HUES64 (cell line): ENCODE data around the gene FOXP1.

Experiments
- H3K27ac ChIP-seq: 2 replicates; pipeline ENCODE4 v1.7.0; 2013; ENCODE audit warnings: low read depth, low read length, inconsistent platforms
- H3K27me3 ChIP-seq: 2 replicates; pipeline ENCODE4 v1.6.1; 2013; ENCODE audit warnings: mild to moderate bottlenecking, low read length; ENCODE audit not compliant: insufficient read depth
- H3K36me3 ChIP-seq: 2 replicates; pipeline ENCODE4 v1.6.1; 2013; ENCODE audit warnings: mild to moderate bottlenecking, low read length; ENCODE audit not compliant: insufficient read depth
- H3K4me1 ChIP-seq: 2 replicates; pipeline ENCODE4 v1.6.1; 2013; ENCODE audit warnings: mild to moderate bottlenecking, low read length, moderate library complexity; ENCODE audit not compliant: insufficient read depth
- H3K4me3 ChIP-seq: 2 replicates; pipeline ENCODE4 v1.5.1; 2013; ENCODE audit warnings: mild to moderate bottlenecking, low read length, moderate library complexity
- H3K9ac ChIP-seq: 2 replicates; pipeline ENCODE4 v1.6.1; 2013; ENCODE audit warnings: mild to moderate bottlenecking, low read depth, low read length
- H3K9me3 ChIP-seq: 2 replicates; pipeline ENCODE4 v1.6.1; 2013; ENCODE audit warnings: low read depth, low read length; ENCODE audit not compliant: insufficient read depth
- whole genome bisulfite sequencing: fragments of 150-250, 120-280 bp; methylation state at CpG from one replicate; pipeline ENCODE4 v1.1.7; 2013; ENCODE audit warnings: missing lambda C conversion rate; 5-methylcytosine and 5-hydroxymethylcytosine counted together

Gene FOXP1

GRCh38 chr3:71042759-71043158 lies 540.8 kb downstream of the FOXP1 start:
- Histone ChIP-seq H3K27me3 (no peaks in the 10 kb centered on the region), H3K4me1 (peaks cover 23% of the 10 kb centered on the region), H3K4me3 (no peak overlapping the region), H3K36me3 (peaks cover 33% of the 10 kb centered on the region), H3K27ac (no peak overlapping the region), H3K9ac (no peak overlapping the region), H3K9me3 (no peaks in the 10 kb centered on the region)
- WGBS: 86% methylated on average over 7 of the region's 9 CpGs

DNA sequence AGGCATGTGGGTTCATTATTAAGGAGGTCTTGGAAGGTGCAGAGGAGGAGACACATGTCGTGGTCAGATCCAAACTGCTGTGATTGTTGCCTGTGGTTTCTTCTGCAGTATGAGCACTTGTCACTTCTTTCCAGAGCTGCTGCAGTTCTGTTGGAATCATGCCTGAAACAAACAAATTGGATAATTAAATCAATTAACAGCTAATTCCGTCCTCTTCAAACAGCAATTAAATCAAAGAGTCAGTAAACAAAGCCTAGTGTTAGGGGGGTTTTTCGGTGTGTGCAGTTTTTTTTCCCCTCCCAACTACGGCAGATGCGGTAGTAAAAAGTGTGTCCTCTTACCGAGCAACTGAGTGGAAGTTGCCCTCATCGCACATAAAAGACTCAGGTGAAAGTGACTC lies 542.2 kb downstream of the FOXP1 start:
- no peak overlapping the region for H3K27ac ChIP-seq
- no peak overlapping the region for H3K9ac ChIP-seq
- H3K4me1 ChIP-seq: peaks cover 9% of the 10 kb centered on the region
- no peaks in the 10 kb centered on the region for H3K9me3 ChIP-seq
- no peak overlapping the region for H3K4me3 ChIP-seq
- H3K36me3 ChIP-seq: peaks cover 33% of the 10 kb centered on the region
- WGBS: 96% methylated on average over 7 of the region's 7 CpGs
- H3K27me3 ChIP-seq: no peaks in the 10 kb centered on the region

DNA sequence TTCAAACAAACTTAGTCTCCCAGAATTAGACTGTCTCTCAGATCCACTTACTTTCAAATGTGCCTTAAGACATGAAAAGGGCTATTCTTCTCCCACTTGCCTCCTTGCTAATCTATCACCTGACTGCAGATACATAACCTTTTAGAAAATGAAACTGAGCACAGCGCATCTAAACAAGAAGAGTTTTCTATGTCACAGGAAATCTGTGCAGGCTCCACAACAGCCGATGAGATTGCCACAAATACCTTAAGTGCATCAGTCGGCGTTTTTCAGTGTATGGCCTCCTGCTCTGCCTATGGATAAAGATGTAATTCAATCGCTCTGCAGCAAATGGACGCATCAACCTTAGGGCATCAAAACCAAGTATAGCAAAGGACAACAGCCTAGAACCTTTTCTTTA lies 544.2 kb downstream of the FOXP1 start:
- Histone ChIP-seq H3K4me3 (no peak overlapping the region), H3K9ac (no peak overlapping the region), H3K27me3 (no peaks in the 10 kb centered on the region), H3K4me1 (no peaks in the 10 kb centered on the region), H3K36me3 (peaks cover 26% of the 10 kb centered on the region), H3K27ac (no peak overlapping the region), H3K9me3 (no peaks in the 10 kb centered on the region)
- 98% methylated on average over 6 of the region's 6 CpGs for WGBS

DNA sequence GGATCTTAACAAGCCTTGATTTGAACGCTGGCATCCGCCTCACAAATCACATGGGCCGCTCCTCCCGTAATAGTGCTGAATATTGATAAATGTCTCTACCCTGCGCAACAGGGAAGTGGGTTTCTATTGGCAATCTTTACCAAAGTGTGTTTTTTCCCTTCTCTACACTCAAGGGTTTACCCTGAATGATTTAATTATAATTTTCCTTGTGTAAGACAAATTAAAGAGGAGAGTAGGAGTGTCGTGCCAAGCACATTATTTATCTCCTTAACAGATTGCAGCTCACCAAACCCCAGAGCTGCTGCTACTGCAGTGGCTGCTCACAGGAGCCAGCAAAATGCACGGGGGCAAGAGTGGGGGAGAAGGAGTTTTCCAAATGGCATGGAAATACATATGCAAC lies 545.8 kb downstream of the FOXP1 start:
- peaks cover 12% of the 10 kb centered on the region; the same call in 1 of the 2 replicates for H3K4me1 ChIP-seq
- no peaks in the 10 kb centered on the region for H3K9me3 ChIP-seq
- H3K9ac ChIP-seq: no peak overlapping the region
- 97% methylated on average over 6 of the region's 7 CpGs for WGBS
- no peaks in the 10 kb centered on the region for H3K27me3 ChIP-seq
- no peak overlapping the region for H3K27ac ChIP-seq
- peaks cover 26% of the 10 kb centered on the region for H3K36me3 ChIP-seq
- no peak overlapping the region for H3K4me3 ChIP-seq

GRCh38 chr3:71035886-71036285 lies 547.6 kb downstream of the FOXP1 start:
- peaks cover 18% of the 10 kb centered on the region for H3K4me1 ChIP-seq
- H3K27ac ChIP-seq: no peak overlapping the region
- no peak overlapping the region for H3K4me3 ChIP-seq
- H3K36me3 ChIP-seq: peaks cover 23% of the 10 kb centered on the region
- no peaks in the 10 kb centered on the region for H3K9me3 ChIP-seq
- WGBS: 93% methylated on average over 5 of the region's 5 CpGs
- no peaks in the 10 kb centered on the region for H3K27me3 ChIP-seq
- H3K9ac ChIP-seq: no peak overlapping the region

DNA sequence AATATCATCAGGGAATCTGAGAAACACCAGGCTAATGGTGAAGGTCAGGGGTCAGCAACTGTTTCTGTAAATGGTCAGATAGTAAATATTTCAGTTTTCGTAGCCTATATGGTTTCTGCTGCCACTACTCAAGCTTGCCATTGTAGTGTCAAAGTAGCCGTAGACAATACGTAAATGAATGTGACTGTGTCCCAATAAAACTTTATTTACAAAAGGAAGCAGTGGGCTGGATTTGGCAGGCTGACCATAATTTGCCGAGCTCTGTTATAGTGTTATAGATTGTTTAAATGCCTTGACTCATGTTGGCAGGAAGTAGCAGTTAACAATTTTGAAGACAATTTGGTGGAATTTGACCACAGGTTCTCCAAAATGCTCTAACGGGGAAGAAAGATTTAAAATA lies 548.2 kb downstream of the FOXP1 start:
- H3K4me3 ChIP-seq: no peak overlapping the region
- H3K9me3 ChIP-seq: no peaks in the 10 kb centered on the region
- H3K36me3 ChIP-seq: peaks cover 17% of the 10 kb centered on the region
- no peak overlapping the region for H3K27ac ChIP-seq
- WGBS: 90% methylated on average over 5 of the region's 5 CpGs
- H3K4me1 ChIP-seq: peaks cover 18% of the 10 kb centered on the region
- no peak overlapping the region for H3K9ac ChIP-seq
- H3K27me3 ChIP-seq: no peaks in the 10 kb centered on the region

DNA sequence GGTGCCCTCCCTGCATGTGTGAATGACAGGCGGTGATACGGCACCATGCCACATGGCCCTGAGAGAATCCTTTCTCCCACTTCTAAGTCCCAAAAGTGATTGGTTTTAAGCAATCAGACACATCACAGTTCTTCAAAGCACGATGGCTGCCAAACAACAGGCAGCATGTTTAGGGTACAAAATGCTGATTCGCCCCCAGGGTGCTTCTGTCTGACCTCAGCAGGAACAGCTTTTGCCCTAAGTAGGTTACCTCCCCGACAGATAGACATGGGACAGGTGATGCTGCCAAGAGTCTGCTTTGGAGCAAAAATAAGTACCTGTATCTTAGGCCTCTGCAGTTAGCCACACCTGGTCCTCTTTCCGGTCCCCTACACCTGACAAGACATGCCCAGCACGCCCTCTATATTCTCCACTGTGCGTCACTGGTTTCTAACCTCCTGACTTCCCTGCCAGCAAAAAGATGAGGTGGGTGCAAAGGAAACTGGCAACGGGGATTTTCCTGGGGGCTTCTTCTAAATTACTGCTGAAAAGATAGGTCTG lies 549.8 kb downstream of the FOXP1 start:
- no peaks in the 10 kb centered on the region for H3K27me3 ChIP-seq
- H3K9me3 ChIP-seq: no peaks in the 10 kb centered on the region
- H3K36me3 ChIP-seq: 0 out of 2 replicates have a peak, but pooled peaks cover 5% of the 10 kb centered on the region
- 79% methylated on average over 9 of the region's 9 CpGs for WGBS
- H3K4me3 ChIP-seq: no peak overlapping the region
- no peak overlapping the region for H3K27ac ChIP-seq
- no peak overlapping the region for H3K9ac ChIP-seq
- H3K4me1 ChIP-seq: peaks cover 18% of the 10 kb centered on the region

GRCh38 chr3:71031914-71032521 lies 551.5 kb downstream of the FOXP1 start:
- no peak overlapping the region for H3K27ac ChIP-seq
- WGBS: 96% methylated on average over 13 of the region's 13 CpGs

GRCh38 chr3:71031181-71031580 lies 552.3 kb downstream of the FOXP1 start:
- Histone ChIP-seq H3K27me3 (no peaks in the 10 kb centered on the region), H3K27ac (no peak overlapping the region), H3K9me3 (no peaks in the 10 kb centered on the region), H3K4me1 (peaks cover 18% of the 10 kb centered on the region), H3K9ac (no peak overlapping the region), H3K4me3 (no peak overlapping the region), H3K36me3 (0 out of 2 replicates have a peak, but pooled peaks cover 5% of the 10 kb centered on the region)
- WGBS: 95% methylated on average over 1 of the region's 1 CpG

More at GRCh38 chr3:71031914-71032521, 551.5 kb downstream of the FOXP1 start:
- H3K27me3 ChIP-seq: no peaks in the 10 kb centered on the region
- 0 out of 2 replicates have a peak, but pooled peaks cover 5% of the 10 kb centered on the region for H3K36me3 ChIP-seq
- peaks cover 18% of the 10 kb centered on the region for H3K4me1 ChIP-seq
- H3K4me3 ChIP-seq: no peak overlapping the region
- H3K9me3 ChIP-seq: no peaks in the 10 kb centered on the region
- no peak overlapping the region for H3K9ac ChIP-seq

GRCh38 chr3:71030748-71031147 lies 552.8 kb downstream of the FOXP1 start:
- no peaks in the 10 kb centered on the region for H3K9me3 ChIP-seq
- 0 out of 2 replicates have a peak, but pooled peaks cover 5% of the 10 kb centered on the region for H3K36me3 ChIP-seq
- 97% methylated on average over 4 of the region's 5 CpGs for WGBS
- H3K27ac ChIP-seq: no peak overlapping the region
- no peak overlapping the region for H3K9ac ChIP-seq
- H3K27me3 ChIP-seq: no peaks in the 10 kb centered on the region
- H3K4me3 ChIP-seq: no peak overlapping the region
- H3K4me1 ChIP-seq: peaks cover 18% of the 10 kb centered on the region

DNA sequence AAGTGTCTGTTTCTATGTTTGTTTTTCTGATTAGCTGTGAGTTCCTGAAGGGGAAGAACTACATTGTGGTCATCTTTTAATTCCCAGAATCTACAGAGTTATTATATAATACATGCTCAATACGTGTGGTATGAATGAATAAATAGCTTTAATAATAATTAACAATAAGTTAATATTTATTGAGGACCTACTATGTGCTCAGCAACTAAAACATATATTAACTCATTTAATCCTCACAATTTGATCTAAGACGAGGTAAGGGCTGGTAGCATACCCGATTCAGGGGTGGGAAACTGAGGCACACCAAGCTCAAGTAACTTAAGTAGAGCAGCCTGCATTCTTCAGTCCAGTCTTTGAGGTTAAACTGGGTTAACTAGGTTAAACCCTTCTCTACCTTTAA lies 553.8 kb downstream of the FOXP1 start:
- no peaks in the 10 kb centered on the region for H3K27me3 ChIP-seq
- peaks cover 18% of the 10 kb centered on the region for H3K4me1 ChIP-seq
- H3K27ac ChIP-seq: no peak overlapping the region
- no peaks in the 10 kb centered on the region for H3K9me3 ChIP-seq
- H3K9ac ChIP-seq: no peak overlapping the region
- WGBS: 98% methylated on average over 2 of the region's 3 CpGs
- no peak overlapping the region for H3K4me3 ChIP-seq
- H3K36me3 ChIP-seq: 0 out of 2 replicates have a peak, but pooled peaks cover 5% of the 10 kb centered on the region
